ENCODE measurements around the gene MEP1A.

- no peak for TF ChIP-seq CTCF (conservative IDR thresholded peaks at IDR 0.05)
- TF ChIP-seq EZH2 (IDR thresholded peaks at IDR 0.05; ENCODE audit: low read depth) = no peak
Observed at GRCh38 chr6:46776070-46776712, 17.0 kb upstream of the MEP1A start.

Measured in PC-9 (cell line).